GM12801 (cell line): Measurements from ENCODE around the gene FIP1L1.

ENCODE experiments used
- CTCF ChIP-seq: IDR thresholded peaks from one replicate; pipeline ENCODE4 v1.5.1; 2011; ENCODE audit warnings: control low read depth; ENCODE audit not compliant: insufficient read length; ENCODE audit errors: extremely low read depth

FIP1L1 gene

GRCh38 chr4:53479736-53480525, 102.5 kb downstream of the FIP1L1 start:
- TF ChIP-seq CTCF, result no peak

DNA sequence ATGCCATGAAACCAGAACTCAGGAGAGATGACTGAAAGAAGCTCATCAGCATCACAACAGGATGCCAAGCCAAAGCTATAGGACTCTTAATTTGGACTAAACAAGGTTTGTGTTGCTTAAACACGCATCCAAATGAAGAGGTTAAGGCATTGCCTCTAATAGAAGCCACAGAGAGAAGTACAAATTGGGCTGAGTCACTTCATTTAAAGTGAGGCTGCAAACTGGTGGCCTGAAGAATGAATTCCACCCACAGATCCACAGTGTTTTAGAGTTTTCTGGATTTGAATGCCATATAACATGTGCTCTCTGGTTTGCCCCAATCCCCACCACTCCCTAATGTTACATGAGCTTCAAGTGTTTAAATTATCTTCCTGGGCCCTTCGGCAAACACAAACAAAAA, 103.5 kb downstream of the FIP1L1 start:
- TF ChIP-seq CTCF, result no peak

- no peak for TF ChIP-seq CTCF
Measured at GRCh38 chr4:53481586-53481985, 104.1 kb downstream of the FIP1L1 start.

DNA sequence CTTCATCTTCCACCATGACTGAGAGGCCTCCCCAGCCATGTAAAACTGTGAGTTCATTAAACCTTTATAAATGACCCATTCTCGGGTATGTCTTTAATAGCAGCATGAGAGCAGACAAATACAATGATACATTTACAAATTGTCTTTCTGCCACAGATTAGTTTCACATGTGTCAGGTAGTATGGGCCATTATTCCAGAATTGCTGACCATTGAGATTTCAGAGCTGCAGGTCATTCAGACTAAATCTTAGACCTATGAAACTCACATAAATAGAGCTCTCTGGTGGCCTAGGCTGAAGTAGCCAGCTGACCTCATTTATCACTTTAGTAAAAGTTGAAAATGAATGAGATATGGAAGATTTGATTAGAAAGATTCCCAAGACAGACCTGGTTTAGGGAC, 105.8 kb downstream of the FIP1L1 start:
- no peak for TF ChIP-seq CTCF

DNA sequence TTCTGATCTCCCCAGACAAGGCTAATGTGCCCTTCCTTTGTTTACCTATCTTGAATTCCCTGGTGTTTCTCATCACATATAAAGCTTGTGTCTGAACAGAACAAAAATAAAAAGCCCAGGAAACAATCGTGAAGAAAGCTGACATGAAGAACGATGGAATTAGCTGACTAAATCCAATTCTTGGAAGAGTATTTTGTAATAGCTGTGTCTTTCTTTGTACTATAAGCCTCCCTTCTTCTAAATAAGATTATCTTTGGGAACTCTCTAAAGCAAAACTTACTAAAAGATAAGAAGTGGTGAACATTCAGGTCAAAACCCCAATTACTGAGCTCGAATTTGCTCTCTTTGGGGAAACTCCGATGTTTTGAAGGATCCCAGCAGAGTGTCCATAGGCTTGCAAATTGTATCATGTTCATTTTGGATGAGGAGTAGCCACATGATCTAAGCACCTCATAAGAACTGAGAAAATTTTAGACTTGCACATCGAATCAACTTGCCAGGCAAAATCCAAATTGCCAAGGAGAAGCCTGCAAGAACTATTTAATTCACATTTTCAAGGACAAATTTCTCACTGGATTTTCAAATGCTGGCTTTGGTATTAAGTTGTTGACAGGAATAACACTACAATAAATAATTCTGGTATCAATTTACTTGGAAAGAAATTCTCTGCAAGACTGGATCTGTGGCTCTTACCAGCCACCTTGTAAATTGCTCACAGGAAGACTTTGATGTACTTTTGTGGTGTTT, 107.6 kb downstream of the FIP1L1 start:
- TF ChIP-seq CTCF, result no peak

GRCh38 chr4:53485658-53486040, 108.2 kb downstream of the FIP1L1 start:
- TF ChIP-seq CTCF, result no peak

DNA sequence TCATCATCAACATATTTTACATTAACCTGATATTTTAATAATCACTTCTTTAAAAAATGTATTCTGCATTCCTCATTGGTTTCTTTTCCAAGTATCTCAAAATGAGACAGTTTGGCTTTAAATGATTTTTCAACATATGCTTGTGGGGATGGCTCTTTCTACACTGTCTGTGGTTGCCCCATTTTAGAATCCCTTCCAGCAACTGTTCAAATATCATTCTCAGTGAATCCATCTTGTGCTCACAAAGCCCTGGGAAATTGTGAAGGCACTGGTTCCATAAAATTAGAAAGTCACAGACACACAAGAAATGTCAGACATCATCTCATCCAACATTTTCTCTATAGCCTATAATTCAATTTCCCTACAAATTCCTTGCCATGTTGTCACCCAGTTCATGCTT, 110.3 kb downstream of the FIP1L1 start:
- no peak for TF ChIP-seq CTCF
